HG03571 (cell line): ENCODE measurements around the gene IFNA1.
"Not testable (repeated sequence)": the region's sequence is repeated elsewhere in the genome, so short reads cannot be mapped to it uniquely, and the experiment has no call there.

Experiments
- ATAC-seq: cut with Tn5 transposase; IDR thresholded peaks from one replicate; pipeline ENCODE4 v1.9.1; 2021; ENCODE audit not compliant: unreplicated experiment

IFNA1 gene

GRCh38 chr9:21440139-21440538 lies at the start of gene IFNA1:
TSS of gene IFNA1 (plus strand) at chr9:21440439. CDS start at chr9:21440508, 69 bp downstream.
- ATAC-seq = no peak

DNA sequence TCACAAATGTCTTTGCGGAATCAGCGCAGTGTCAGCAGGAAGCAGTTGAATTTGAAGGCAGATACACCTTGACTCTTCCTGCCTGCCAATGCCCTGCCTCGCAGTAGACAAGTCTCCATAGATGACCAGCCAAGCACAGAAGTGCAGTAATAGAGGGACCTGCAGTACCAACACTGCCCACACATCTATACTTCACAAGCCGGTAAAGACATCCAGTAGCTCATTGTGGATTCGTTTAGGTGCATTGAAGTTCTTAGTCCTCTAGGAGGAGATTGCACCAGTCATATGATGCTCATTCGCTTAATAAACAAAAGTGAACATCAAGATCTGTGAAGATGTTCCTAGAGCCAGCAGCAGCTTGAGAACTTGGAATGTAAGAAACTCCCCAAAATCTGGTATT lies 48.0 kb upstream of the IFNA1 start:
- peak; percentile 84 for ATAC-seq

GRCh38 chr9:21395778-21396717 lies 44.2 kb upstream of the IFNA1 start:
- peak; percentile 67 for ATAC-seq

- ATAC-seq = no peak
Observed at GRCh38 chr9:21398955-21399489, 41.2 kb upstream of the IFNA1 start.

GRCh38 chr9:21399956-21400355 lies 40.3 kb upstream of the IFNA1 start:
- ATAC-seq = no peak

- ATAC-seq = no peak
Observed at GRCh38 chr9:21402386-21403251, 37.6 kb upstream of the IFNA1 start.

DNA sequence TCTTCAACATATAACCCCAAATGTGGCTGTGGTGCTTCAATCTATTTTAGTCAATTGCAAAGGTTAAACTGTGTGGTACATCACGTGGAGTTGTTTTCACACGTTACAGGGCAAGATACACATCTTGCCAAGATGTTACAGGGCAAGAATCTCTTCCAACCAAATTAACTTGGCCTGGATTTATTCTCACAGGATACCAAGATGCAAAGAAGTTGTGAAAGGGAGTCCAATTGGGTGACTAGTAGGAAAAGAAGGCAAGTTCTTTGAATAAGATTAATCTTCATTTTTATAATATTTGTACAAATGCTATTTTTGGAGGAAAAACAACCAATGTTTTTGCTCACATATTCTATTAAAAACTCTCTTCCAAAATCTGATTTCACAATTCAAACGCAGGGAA lies 36.1 kb upstream of the IFNA1 start:
- no peak for ATAC-seq

- no peak for ATAC-seq
Observed at GRCh38 chr9:21408817-21409216, 31.4 kb upstream of the IFNA1 start, which contains the start of gene IFNA8. TSS of gene IFNA8 (plus strand) at chr9:21409117. CDS start at chr9:21409177, 60 bp downstream.

DNA sequence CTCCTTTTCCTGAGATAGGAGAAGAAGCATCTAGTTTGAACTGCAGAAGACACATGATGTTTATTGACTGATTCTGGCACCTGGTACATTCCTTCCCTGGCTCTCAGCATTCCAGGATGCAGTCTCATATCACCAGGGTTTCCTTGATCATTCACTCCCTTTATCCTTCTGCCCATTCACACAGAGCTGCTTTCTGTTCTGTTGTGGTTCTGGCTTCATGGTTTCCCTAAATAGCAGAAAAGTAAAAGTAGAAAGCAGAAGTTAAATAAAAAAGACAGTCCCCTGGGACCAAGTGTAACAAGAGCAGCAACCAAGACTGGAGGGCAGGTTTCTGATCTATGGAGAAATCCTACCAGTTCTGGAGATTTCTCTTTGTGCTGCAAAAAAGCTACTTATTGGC lies 28.1 kb upstream of the IFNA1 start:
- ATAC-seq = peak; percentile 55

DNA sequence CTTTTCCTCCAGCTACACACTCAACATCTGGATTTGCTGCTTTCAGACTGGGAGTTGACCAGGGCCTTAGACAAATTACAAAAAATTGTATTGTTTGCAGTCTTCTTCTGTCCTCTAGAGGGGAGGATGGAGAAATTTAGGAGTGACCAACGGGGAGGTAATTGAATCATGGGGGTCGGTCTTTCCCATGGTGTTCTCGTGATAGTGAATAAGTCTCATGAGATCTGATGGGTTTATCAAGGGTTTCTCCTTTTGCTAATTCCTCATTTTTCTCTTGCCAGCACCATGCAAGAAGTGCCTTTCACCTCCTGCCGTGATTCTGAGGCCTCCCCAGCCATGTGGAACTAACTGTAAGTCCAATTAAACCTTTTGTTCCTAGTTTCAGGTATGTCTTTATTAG lies 27.1 kb upstream of the IFNA1 start:
- no peak for ATAC-seq

GRCh38 chr9:21413624-21414023 lies 26.6 kb upstream of the IFNA1 start:
- no peak for ATAC-seq

GRCh38 chr9:21414220-21414940 lies 25.9 kb upstream of the IFNA1 start:
- no peak for ATAC-seq

DNA sequence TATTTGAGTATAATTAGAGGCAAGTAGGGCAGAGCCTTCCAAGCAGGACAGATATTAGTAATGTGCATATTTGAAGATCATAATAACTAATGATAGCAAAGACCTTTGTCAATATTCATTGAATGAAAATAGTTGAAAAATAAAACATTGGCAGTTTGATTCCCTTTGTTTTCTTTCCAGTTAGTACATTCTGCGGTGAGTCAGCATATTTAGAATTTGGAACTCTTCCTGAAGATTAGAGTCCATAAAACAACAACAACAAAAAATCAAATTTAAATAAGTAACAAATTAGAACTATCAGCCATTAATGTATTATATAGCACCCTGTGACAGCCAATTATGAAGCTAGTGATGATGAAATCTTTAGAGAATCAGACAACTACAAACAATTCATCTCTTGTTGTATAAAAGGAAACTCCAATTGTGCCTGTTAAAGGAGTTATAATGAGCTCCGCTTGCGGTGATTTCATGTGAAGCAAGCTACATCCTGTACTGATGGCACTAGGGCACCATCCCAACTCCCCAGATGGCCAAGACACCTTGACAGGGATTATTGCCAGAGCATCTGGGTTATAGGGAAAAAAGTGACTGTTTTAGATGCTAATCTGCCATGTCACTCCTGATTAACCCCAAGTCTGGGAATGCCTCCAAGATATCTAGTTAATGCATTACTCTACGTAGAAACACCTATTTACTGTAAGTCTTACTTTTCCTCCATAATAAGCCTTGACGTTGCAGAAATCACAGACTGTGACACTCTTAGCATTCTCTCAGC lies 24.6 kb upstream of the IFNA1 start:
- no peak for ATAC-seq

DNA sequence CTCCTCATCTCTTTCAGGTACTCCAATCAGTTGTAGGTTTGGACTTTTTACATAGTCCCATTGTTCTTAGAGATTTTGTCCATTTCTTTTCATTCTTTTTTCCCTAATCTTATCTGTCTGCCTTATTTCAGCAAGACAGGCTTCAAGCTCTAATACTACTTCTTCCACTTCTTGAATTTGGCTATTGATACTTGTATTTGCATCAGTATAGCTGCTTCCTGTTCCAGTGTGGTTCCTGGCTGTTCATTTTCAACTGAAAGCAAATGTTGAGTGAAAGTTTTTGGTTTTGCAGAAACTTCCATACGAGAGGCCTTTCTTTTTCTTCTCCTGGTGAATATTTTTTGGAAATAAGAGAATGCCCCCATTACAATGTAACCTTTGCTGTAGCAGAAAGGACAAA lies 12.0 kb upstream of the IFNA1 start:
- ATAC-seq = peak; percentile 70

- no peak for ATAC-seq
Observed at GRCh38 chr9:21429191-21429590, 11.0 kb upstream of the IFNA1 start.

DNA sequence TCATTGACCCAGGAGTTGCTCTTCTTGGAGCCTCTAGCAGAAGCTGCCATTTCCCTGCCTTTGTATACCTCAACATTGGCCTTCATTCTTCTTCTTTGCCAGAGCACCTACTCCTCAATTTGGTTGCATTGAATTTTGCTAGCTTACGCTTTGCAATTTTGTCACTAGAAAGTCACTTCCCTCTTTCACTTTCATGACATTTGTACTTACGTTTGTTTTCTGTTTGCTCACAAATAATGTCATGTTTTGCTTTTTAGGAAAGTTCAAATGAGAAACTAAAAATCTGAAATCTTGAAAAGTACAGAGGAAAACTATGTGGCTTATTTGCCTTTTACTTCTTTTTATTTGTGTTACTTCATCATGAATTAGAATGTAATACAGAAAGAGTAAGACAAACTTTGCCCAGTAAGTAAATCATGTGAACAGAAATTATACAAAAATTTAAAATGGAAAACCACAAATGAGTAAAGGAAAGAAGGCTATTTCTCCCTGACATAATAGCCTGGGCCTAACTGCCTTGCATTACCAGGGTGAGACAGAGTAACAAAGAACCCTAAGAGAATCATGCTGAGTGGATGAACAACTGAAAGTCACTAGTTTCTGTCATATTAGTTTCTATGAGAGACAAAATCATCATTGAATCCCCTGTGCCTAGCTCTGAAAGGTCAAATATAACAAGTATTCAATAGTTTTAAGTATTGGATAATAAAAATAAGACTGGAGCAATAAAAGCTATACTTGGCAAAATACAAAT lies 7.4 kb upstream of the IFNA1 start:
- peak; percentile 39 for ATAC-seq

- ATAC-seq = no peak
Observed at GRCh38 chr9:21434202-21435014, 5.8 kb upstream of the IFNA1 start.

GRCh38 chr9:21435015-21435383 lies 5.2 kb upstream of the IFNA1 start:
- ATAC-seq = not testable (repeated sequence)
